HTR-8/SVneo (cell line): ENCODE measurements around the gene OMP.

ENCODE experiments used
- DNase-seq: peaks from one replicate; pipeline ENCODE4 v3.0.0; 2011; ENCODE audit warnings: low spot score, mixed read lengths; ENCODE audit not compliant: insufficient read length
- FAIRE-seq: peaks from 2 replicates; lab custom pipeline; 2011; peaks lifted over from hg19 to GRCh38; lab: Jason Lieb, UNC

Gene OMP

GRCh38 chr11:77100166-77101042 lies 2.2 kb upstream of the OMP start:
- peak; percentile 13 for FAIRE-seq
- DNase-seq: no peak

GRCh38 chr11:77101043-77101537 lies 1.6 kb upstream of the OMP start:
- no peak for DNase-seq
- peak; percentile 66 for FAIRE-seq

- FAIRE-seq (no peak), DNase-seq (no peak)
These were observed 679 bp downstream of the OMP start for GRCh38 chr11:77103319-77103718.

- DNase-seq (no peak), FAIRE-seq (no peak)
These were observed 2.1 kb downstream of the OMP start for GRCh38 chr11:77104727-77105126.

GRCh38 chr11:77106321-77106720 lies 3.7 kb downstream of the OMP start:
- DNase-seq (no peak), FAIRE-seq (no peak)

- no peak for DNase-seq
- FAIRE-seq: no peak
These were observed 4.1 kb downstream of the OMP start for GRCh38 chr11:77106759-77107158.

GRCh38 chr11:77107950-77108349 lies 5.3 kb downstream of the OMP start:
- FAIRE-seq (peak; percentile 90), DNase-seq (peak; percentile 87)

GRCh38 chr11:77108436-77108835 lies 5.8 kb downstream of the OMP start:
- FAIRE-seq (no peak), DNase-seq (no peak)

- DNase-seq (no peak), FAIRE-seq (no peak)
These were observed 6.8 kb downstream of the OMP start for GRCh38 chr11:77109236-77110019.

GRCh38 chr11:77110836-77111235 lies 8.2 kb downstream of the OMP start:
- DNase-seq (no peak), FAIRE-seq (peak; percentile 48)

- DNase-seq (no peak), FAIRE-seq (no peak)
These were observed 8.6 kb downstream of the OMP start for GRCh38 chr11:77111277-77111676.

GRCh38 chr11:77111946-77112345 lies 9.3 kb downstream of the OMP start:
- DNase-seq: no peak
- FAIRE-seq: no peak

- FAIRE-seq: no peak
- no peak for DNase-seq
These were observed 10.2 kb downstream of the OMP start for GRCh38 chr11:77112641-77113381.

- peak; percentile 70 for DNase-seq
- FAIRE-seq: no peak
These were observed 10.9 kb downstream of the OMP start for GRCh38 chr11:77113382-77114088.

GRCh38 chr11:77114089-77114463 lies 11.4 kb downstream of the OMP start:
- DNase-seq (no peak), FAIRE-seq (no peak)

GRCh38 chr11:77115181-77115611 lies 12.6 kb downstream of the OMP start:
- DNase-seq (no peak), FAIRE-seq (no peak)

GRCh38 chr11:77115956-77116355 lies 13.3 kb downstream of the OMP start:
- no peak for DNase-seq
- no peak for FAIRE-seq

- FAIRE-seq (no peak), DNase-seq (no peak)
These were observed 14.9 kb downstream of the OMP start for GRCh38 chr11:77117492-77117891.

- DNase-seq (no peak), FAIRE-seq (no peak)
These were observed 15.4 kb downstream of the OMP start for GRCh38 chr11:77118086-77118485.

GRCh38 chr11:77118971-77119370 lies 16.3 kb downstream of the OMP start:
- no peak for FAIRE-seq
- DNase-seq: no peak
